Smooth muscle cell (in vitro differentiated cells): Measurements from ENCODE around the gene APC2. TPM values are rescaled to one million over a fixed set of nuclear protein-coding genes. Genes with fewer than 3 reads are reported as not detected.
"Not testable (repeated sequence)": the region's sequence is repeated elsewhere in the genome, so short reads cannot be mapped to it uniquely, and the experiment has no call there.

Source experiments
- DNase-seq: peaks from one replicate; lab custom pipeline; 2025; ENCODE audit not compliant: unreplicated experiment; lab: John Stamatoyannopoulos, UW
- H2AFZ ChIP-seq: fragments of 200-600 bp; sonication (generic); 2 replicates; pipeline ENCODE4 v1.6.0; 2016; ENCODE audit warnings: antibody characterized with exemption, low read depth, mild to moderate bottlenecking
- H3F3A ChIP-seq: fragments of 200-600 bp; sonication (generic); 2 replicates; pipeline ENCODE4 v1.6.0; 2017; ENCODE audit warnings: antibody characterized with exemption, low read depth
- H3K27ac ChIP-seq: fragments of 200-600 bp; sonication (generic); 2 replicates; pipeline ENCODE4 v1.5.1; 2016; ENCODE audit warnings: low read depth, mild to moderate bottlenecking
- H3K27me3 ChIP-seq: fragments of 200-600 bp; sonication (generic); 2 replicates; pipeline ENCODE4 v1.6.1; 2016; ENCODE audit warnings: low read depth, mild to moderate bottlenecking
- H3K36me3 ChIP-seq: fragments of 200-600 bp; sonication (generic); 2 replicates; pipeline ENCODE4 v1.5.1; 2016; ENCODE audit warnings: low read depth
- H3K4me1 ChIP-seq: fragments of 200-600 bp; sonication (generic); 2 replicates; pipeline ENCODE4 v1.5.1; 2016; ENCODE audit warnings: low read depth
- H3K4me2 ChIP-seq: fragments of 200-600 bp; sonication (generic); 2 replicates; pipeline ENCODE4 v1.6.0; 2016; ENCODE audit warnings: mild to moderate bottlenecking
- H3K4me3 ChIP-seq: fragments of 200-600 bp; sonication (generic); 2 replicates; pipeline ENCODE4 v1.5.1; 2016; ENCODE audit warnings: mild to moderate bottlenecking
- H3K79me2 ChIP-seq: fragments of 200-600 bp; sonication (generic); 2 replicates; pipeline ENCODE4 v1.6.0; 2016; ENCODE audit warnings: low read depth, mild to moderate bottlenecking
- H3K9ac ChIP-seq: fragments of 200-600 bp; sonication (generic); 2 replicates; pipeline ENCODE4 v1.6.0; 2016; ENCODE audit warnings: low read depth
- H3K9me3 ChIP-seq: fragments of 200-600 bp; sonication (generic); replicated peaks from 2 replicates; pipeline ENCODE4 v1.5.1; 2016; ENCODE audit warnings: low read depth
- H4K20me1 ChIP-seq: fragments of 200-600 bp; sonication (generic); 2 replicates; pipeline ENCODE4 v1.6.0; 2016; ENCODE audit warnings: low read depth
- CTCF ChIP-seq: fragments of 200-600 bp; sonication (generic); IDR thresholded peaks from 2 replicates; pipeline ENCODE4 v1.5.1; 2017; ENCODE audit warnings: borderline replicate concordance, mild to moderate bottlenecking, antibody characterized with exemption; ENCODE audit not compliant: insufficient read depth, poor library complexity, severe bottlenecking
- WGBS: methylation state at CpG from one replicate; pipeline ENCODE4 v1.1.7; 2016; ENCODE audit warnings: low lambda C conversion rate; 5-methylcytosine and 5-hydroxymethylcytosine counted together
- polyA plus RNA-seq: library from polyadenylated mRNA; unstranded; fragments of >200 nt; fragmentation: Nextera tagmentation; extraction: Ambion mirVana; gene quantifications from 2 replicates; pipeline ENCODE4 v1.2.1, GENCODE V29; 2016
- total RNA-seq: library from RNA; depleted of rRNA; stranded (reverse); fragments of >200 nt; gene quantifications from 2 replicates; pipeline ENCODE4 v1.2.3, GENCODE V29; 2014

Gene APC2
- total and polyA plus RNA-seq, 2 experiments from 2014 or later = 0.18 to 0.30 TPM

- no peaks in the 10 kb centered on the region for H3K9me3 ChIP-seq
- no peaks in the 10 kb centered on the region for H3K36me3 ChIP-seq
- H3F3A ChIP-seq = no peaks in the 10 kb centered on the region
- no peak overlapping the region for H2AFZ ChIP-seq
- H3K4me3 ChIP-seq = no peak overlapping the region
- peaks cover 5% of the 10 kb centered on the region for H3K4me1 ChIP-seq
- 86% methylated on average over 32 of the region's 40 CpGs for WGBS
- no peak overlapping the region for H3K9ac ChIP-seq
- TF ChIP-seq CTCF = no peak
- no peak overlapping the region for H3K4me2 ChIP-seq
- H3K79me2 ChIP-seq = no peaks in the 10 kb centered on the region
- DNase-seq = no peak
- no peaks in the 10 kb centered on the region for H4K20me1 ChIP-seq
- H3K27ac ChIP-seq = no peak overlapping the region
- no peaks in the 10 kb centered on the region for H3K27me3 ChIP-seq
Observed at GRCh38 chr19:1495799-1496713, 46.1 kb downstream of the APC2 start.

- H3K4me3 ChIP-seq = no peak overlapping the region
- WGBS = 90% methylated on average over 35 of the region's 39 CpGs
- no peak overlapping the region for H3K9ac ChIP-seq
- H3K4me1 ChIP-seq = no peaks in the 10 kb centered on the region
- no peaks in the 10 kb centered on the region for H3K27me3 ChIP-seq
- no peaks in the 10 kb centered on the region for H3K79me2 ChIP-seq
- no peaks in the 10 kb centered on the region for H4K20me1 ChIP-seq
- no peaks in the 10 kb centered on the region for H3F3A ChIP-seq
- no peak for TF ChIP-seq CTCF
- no peak for DNase-seq
- H2AFZ ChIP-seq = no peak overlapping the region
- H3K9me3 ChIP-seq = no peaks in the 10 kb centered on the region
- no peak overlapping the region for H3K4me2 ChIP-seq
- no peak overlapping the region for H3K27ac ChIP-seq
- no peaks in the 10 kb centered on the region for H3K36me3 ChIP-seq
Observed at GRCh38 chr19:1496714-1497577, 47.0 kb downstream of the APC2 start.

- Histone ChIP-seq H3F3A (peaks cover 1% of the 10 kb centered on the region), H3K27me3 (no peaks in the 10 kb centered on the region), H2AFZ (no peak overlapping the region), H3K9me3 (no peaks in the 10 kb centered on the region), H4K20me1 (no peaks in the 10 kb centered on the region), H3K27ac (no peak overlapping the region), H3K9ac (no peak overlapping the region), H3K4me3 (no peak overlapping the region), H3K4me2 (no peak overlapping the region), H3K79me2 (no peaks in the 10 kb centered on the region), H3K36me3 (no peaks in the 10 kb centered on the region), H3K4me1 (no peaks in the 10 kb centered on the region)
- TF ChIP-seq CTCF = no peak
- no peak for DNase-seq
- WGBS = 93% methylated on average over 25 of the region's 25 CpGs
Observed at GRCh38 chr19:1497578-1498235, 47.8 kb downstream of the APC2 start.

GRCh38 chr19:1499231-1499630 is 49.3 kb downstream of the APC2 start:
- H4K20me1 ChIP-seq, H3K4me2 ChIP-seq, H3K4me3 ChIP-seq, H2AFZ ChIP-seq, H3K4me1 ChIP-seq, H3K27me3 ChIP-seq, DNase-seq, H3F3A ChIP-seq, H3K79me2 ChIP-seq, H3K9ac ChIP-seq, H3K27ac ChIP-seq, H3K9me3 ChIP-seq, H3K36me3 ChIP-seq: not testable (repeated sequence)
- WGBS = no CpG with 5 or more reads among the region's 34 CpGs
